Left ventricle myocardium inferior (tissue), 1 donor: ENCODE measurements around the gene CXCL13. TPM values are rescaled to one million over a fixed set of nuclear protein-coding genes. Genes with fewer than 3 reads are reported as not detected.

Source experiments
- DNase-seq: peaks from one replicate; pipeline ENCODE4 v3.0.0-alpha.2; 2020
- H3K27ac ChIP-seq: fragments of 200-600 bp; replicated peaks from 2 replicates; pipeline ENCODE4 v1.8.0; 2021
- H3K27me3 ChIP-seq: fragments of 200-600 bp; 2 replicates; pipeline ENCODE4 v1.8.0; 2021; ENCODE audit warnings: low read depth
- H3K36me3 ChIP-seq: fragments of 200-600 bp; 2 replicates; pipeline ENCODE4 v1.8.0; 2021
- H3K4me1 ChIP-seq: fragments of 200-600 bp; 2 replicates; pipeline ENCODE4 v1.8.0; 2021
- H3K4me3 ChIP-seq: fragments of 200-600 bp; 2 replicates; pipeline ENCODE4 v1.8.0; 2021; ENCODE audit warnings: mild to moderate bottlenecking, moderate library complexity
- H3K9me3 ChIP-seq: fragments of 200-600 bp; replicated peaks from 2 replicates; pipeline ENCODE4 v1.8.0; 2021
- intact Hi-C: fragments of 100-400 bp; cut with micrococcal nuclease; formaldehyde crosslinking; loops from one replicate; pipeline ENCODE4 v1.11.0; 2022
- total RNA-seq: library from RNA; stranded (reverse); fragmentation: NEBNext Ultra II Directional; extraction: Animal tissue kit (Norgen Biotek cat#: 25700); gene quantifications from one replicate; pipeline ENCODE4 v1.2.1, GENCODE V29; 2021
- TF ChIP-seq, protein P1 (sequence below): fragments of 200-600 bp; IDR thresholded peaks from 2 replicates; pipeline ENCODE4 v1.8.0; 2021; ENCODE audit warnings: antibody characterized with exemption, mild to moderate bottlenecking, borderline replicate concordance
- donor health status: DM: no; HTN: yes; CAD: no; lungs with severe emphysema.

The CXCL13 gene
- total RNA-seq, 1 donor from 2014 or later: not detected

DNA sequence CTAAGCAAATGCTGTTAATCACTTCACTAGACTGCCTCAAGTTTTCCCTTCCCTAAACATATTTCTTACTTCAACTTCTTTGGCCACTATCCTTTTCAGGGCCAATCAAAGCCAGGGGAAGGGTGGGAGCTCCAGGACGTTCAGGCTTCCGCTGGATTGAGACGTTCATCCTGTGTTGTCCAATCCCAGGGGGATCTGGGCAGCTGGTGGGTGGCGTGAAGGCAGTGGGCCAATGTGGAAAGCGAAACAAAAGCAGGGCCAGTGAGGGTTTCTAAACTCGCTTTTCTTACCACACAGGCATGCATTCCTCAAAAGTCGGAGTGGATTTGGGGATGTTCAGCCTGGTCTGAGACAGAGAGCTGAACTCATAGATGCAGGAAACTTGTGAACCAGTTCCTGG, 7.6 kb downstream of the CXCL13 start:
- Histone ChIP-seq H3K4me3 (peak overlapping the region; percentile 34), H3K27me3 (peaks cover 10% of the 10 kb centered on the region), H3K27ac (peak overlapping the region; percentile 47), H3K36me3 (no peaks in the 10 kb centered on the region), H3K9me3 (no peaks in the 10 kb centered on the region), H3K4me1 (peaks cover 5% of the 10 kb centered on the region)
- TF ChIP-seq, protein P1, sequence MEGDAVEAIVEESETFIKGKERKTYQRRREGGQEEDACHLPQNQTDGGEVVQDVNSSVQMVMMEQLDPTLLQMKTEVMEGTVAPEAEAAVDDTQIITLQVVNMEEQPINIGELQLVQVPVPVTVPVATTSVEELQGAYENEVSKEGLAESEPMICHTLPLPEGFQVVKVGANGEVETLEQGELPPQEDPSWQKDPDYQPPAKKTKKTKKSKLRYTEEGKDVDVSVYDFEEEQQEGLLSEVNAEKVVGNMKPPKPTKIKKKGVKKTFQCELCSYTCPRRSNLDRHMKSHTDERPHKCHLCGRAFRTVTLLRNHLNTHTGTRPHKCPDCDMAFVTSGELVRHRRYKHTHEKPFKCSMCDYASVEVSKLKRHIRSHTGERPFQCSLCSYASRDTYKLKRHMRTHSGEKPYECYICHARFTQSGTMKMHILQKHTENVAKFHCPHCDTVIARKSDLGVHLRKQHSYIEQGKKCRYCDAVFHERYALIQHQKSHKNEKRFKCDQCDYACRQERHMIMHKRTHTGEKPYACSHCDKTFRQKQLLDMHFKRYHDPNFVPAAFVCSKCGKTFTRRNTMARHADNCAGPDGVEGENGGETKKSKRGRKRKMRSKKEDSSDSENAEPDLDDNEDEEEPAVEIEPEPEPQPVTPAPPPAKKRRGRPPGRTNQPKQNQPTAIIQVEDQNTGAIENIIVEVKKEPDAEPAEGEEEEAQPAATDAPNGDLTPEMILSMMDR: no peak
- DNase-seq: peak; percentile 44
- intact Hi-C loops: no loop called here

DNA sequence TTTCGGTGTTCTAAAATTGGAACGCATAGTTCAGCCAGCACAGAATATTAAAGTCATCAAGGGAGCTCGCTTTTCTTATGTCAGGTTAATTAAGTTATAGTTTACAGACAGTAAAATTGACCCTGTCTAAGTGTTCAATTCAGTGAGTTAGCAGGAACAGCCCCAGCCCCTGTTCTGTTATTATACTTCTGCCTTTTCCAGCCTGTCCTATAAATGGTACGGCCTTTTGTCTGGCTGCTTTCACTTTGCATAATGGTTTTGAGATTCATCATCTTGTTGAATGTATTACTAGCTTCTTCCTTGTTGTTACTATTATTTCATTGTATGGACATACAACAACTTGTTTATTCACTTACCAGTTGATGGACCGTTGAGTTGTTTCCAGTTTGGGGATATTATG, 9.5 kb downstream of the CXCL13 start:
- intact Hi-C loops: no loop called here
- TF ChIP-seq, protein P1: no peak
- Histone ChIP-seq H3K27me3 (peaks cover 10% of the 10 kb centered on the region), H3K4me1 (peaks cover 9% of the 10 kb centered on the region), H3K4me3 (no peak overlapping the region), H3K9me3 (no peaks in the 10 kb centered on the region), H3K27ac (no peak overlapping the region), H3K36me3 (no peaks in the 10 kb centered on the region)
- no peak for DNase-seq

DNA sequence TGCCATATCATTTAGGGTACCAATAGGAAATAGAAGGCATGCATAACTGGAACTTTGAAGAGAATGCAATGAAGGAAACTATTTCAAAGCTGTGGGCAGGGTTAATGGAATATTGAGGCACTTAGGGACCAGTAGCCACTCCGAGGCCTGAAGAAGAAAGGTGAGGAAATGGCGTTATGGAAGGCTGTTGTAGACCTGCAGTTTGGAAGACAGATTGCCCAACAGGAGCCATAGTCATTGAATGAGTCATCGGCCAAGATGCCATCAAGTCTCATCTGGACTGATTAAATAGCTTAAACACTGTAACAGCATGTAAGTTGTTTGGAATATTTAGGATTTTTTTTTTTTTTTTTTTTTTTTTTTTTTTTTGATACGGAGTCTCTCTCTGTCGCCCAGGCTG, 11.6 kb downstream of the CXCL13 start:
- intact Hi-C loops: no loop called here
- peaks cover 9% of the 10 kb centered on the region for H3K4me1 ChIP-seq
- DNase-seq: no peak
- no peaks in the 10 kb centered on the region for H3K9me3 ChIP-seq
- H3K27ac ChIP-seq: no peak overlapping the region
- peaks cover 13% of the 10 kb centered on the region for H3K27me3 ChIP-seq
- no peaks in the 10 kb centered on the region for H3K36me3 ChIP-seq
- TF ChIP-seq, protein P1: no peak
- no peak overlapping the region for H3K4me3 ChIP-seq

DNA sequence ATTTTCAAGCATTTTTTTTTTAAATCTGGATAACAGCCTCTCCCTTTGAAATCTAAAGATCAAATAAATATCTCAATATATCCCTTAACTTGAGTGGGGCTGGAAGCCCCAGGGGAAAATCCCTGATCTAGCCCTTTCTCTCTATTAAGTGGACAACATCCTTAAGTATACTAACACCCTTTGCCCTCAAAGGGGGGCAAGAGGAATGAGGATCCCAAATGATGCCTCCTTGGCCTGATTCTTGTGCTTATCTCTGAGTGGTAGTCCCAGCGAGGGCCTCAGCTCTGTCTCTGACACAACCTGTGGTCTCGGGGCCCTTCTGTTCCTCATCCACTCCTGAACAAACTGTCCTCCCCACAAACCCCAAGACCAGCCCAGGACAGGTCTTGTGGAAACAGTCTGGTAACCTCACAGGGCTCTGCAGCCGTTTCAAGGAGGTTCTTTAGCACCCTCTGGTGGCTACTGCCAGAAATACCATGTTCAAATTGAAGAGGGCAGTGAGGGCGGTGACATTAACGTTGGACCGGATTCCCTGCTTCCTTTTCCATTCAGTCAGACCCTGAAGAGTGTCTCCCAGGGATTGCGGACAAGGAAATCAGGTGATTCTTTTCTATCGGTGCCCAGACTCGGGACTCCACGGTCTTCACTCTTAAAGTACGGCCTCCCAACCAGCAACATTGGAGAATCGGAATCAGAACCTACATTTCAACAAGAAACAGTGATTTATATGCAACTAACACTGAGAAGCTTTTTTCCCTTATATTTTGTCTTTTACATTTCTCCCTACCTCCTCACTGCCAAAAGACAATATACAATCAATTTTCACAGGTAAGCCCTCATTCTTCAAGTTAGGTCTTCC, 13.0 kb downstream of the CXCL13 start:
- Histone ChIP-seq H3K27me3 (peaks cover 6% of the 10 kb centered on the region), H3K4me1 (peaks cover 9% of the 10 kb centered on the region), H3K9me3 (no peaks in the 10 kb centered on the region), H3K4me3 (peak overlapping the region; percentile 26), H3K27ac (no peak overlapping the region), H3K36me3 (no peaks in the 10 kb centered on the region)
- DNase-seq: peak; percentile 16
- TF ChIP-seq, protein P1: peak; percentile 87
- intact Hi-C loops: no loop called here

DNA sequence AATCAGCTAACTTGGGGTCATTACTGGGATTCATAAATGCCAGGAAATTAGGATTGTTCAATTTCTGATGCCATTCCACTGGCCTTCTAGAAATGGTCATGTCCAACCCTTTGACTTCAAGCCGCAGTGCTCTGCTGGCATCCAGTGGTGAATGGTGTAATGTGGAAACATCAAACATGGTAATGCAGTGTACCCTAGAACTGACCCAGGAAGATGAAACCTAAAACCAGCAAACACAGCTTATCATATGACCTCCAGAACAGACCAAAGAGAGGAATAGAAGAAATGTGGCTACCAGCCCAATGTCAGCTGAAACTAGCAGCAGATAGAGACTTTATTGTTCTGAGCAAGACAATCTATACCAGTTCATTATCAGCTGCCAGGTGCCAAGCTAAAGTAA, 13.8 kb downstream of the CXCL13 start:
- DNase-seq: no peak
- TF ChIP-seq, protein P1: no peak
- H3K4me1 ChIP-seq: peaks cover 4% of the 10 kb centered on the region
- H3K4me3 ChIP-seq: no peak overlapping the region
- no peak overlapping the region for H3K27ac ChIP-seq
- peaks cover 6% of the 10 kb centered on the region for H3K27me3 ChIP-seq
- intact Hi-C loops: no loop called here
- no peaks in the 10 kb centered on the region for H3K36me3 ChIP-seq
- no peaks in the 10 kb centered on the region for H3K9me3 ChIP-seq
